ENCODE measurements around the gene GRP. TPM values are rescaled to one million over a fixed set of nuclear protein-coding genes. Genes with fewer than 3 reads are reported as not detected.

Gene GRP
- total and polyA plus RNA-seq, 10 of the 15 experiments (the other 5 are each of a cell fraction or from before 2014, with no cell fraction given): not detected

DNA sequence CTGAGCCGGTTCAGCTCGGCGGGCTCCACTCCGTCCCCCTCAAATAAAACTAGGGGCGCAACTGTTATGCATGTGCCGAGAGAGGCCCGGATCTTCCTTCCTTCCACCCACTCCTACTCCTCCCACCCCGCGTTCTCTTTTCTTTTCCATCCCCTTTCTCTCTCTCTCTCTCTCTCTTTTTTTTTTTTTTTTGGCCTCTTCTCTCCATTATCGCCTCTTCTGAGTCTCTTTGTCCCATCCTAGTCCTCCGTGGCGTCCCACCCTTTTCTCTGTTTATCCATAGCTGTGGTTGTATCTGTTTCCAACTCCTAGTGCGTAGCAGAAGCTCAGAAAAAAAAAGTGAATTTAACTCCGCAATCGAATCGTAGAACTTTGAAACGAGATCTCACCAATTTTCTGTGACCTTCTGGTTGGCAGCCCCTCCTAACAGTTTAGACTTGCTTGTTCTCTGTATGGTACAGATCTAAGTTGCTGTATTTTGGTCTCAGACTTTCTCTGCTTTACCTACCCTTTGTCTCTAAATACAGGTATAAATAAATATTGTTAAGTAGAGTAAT lies 49.7 kb downstream of the GRP start:
- no TSS peak for BruUV-seq (replicated peaks)
- Histone ChIP-seq H3K9me3 (replicated peaks; ENCODE audit: control insufficient read depth, insufficient read depth, low read length) (no peaks in the 10 kb centered on the region; the same call in 2 of the 3 replicates), H3K4me3 (no peak overlapping the region), H3K9ac (ENCODE audit: control insufficient read depth, insufficient read depth, low read length) (no peak overlapping the region), H4K20me1 (ENCODE audit: control insufficient read depth, insufficient read depth) (no peaks in the 10 kb centered on the region), H3K4me1 (ENCODE audit: control insufficient read depth, insufficient read depth, low read length) (no peaks in the 10 kb centered on the region), H3K27me3 (replicated peaks in 1 of 2; ENCODE audit: control insufficient read depth in 2 of 2, insufficient read depth in 2 of 2, low read length in 1 of 2) (peaks cover 21 to 52% of the 10 kb centered on the region in 2 experiments), H2AFZ (ENCODE audit: control insufficient read depth, low read depth, low read length) (no peak overlapping the region), H3K27ac (ENCODE audit: control insufficient read depth, insufficient read depth) (no peak overlapping the region), H3K36me3 (ENCODE audit: control insufficient read depth in 2 of 2, insufficient read depth in 2 of 2, low read length in 1 of 2) (no peaks in the 10 kb centered on the region), H3K4me2 (ENCODE audit: control insufficient read depth, insufficient read depth) (no peak overlapping the region), H3K79me2 (ENCODE audit: control insufficient read depth, insufficient read depth, low read length) (no peaks in the 10 kb centered on the region)
- ATAC-seq (no peak), DNase-seq (ENCODE audit: low read depth, low spot score) (no peak), FAIRE-seq (no peak)
- ChIA-PET POLR2A (no interaction called here), RAD21 (ENCODE audit: unreplicated experiment) (interaction anchor here (1.3 kb wide), 1 partner anchor 185 kb away, joined by 5 read pairs; no protein-coding TSS in a partner anchor), SMC1A (ENCODE audit: uncharacterized antibody, unreplicated experiment) (interaction anchor here (1.3 kb wide), 1 partner anchor 183 kb away, joined by 3 read pairs; no protein-coding TSS in a partner anchor), CTCF (interaction anchor here (0.7 to 1.7 kb wide), 4 partner anchors 21 to 185 kb away, joined by 3 to 5 read pairs (median 3); no protein-coding TSS in a partner anchor)
- no peak for TF ChIP-seq STAT1 (conservative IDR thresholded peaks at IDR 0.05)
- TF ChIP-seq POLR2AphosphoS2 (IDR thresholded peaks at IDR 0.05; ENCODE audit: low read depth, low read length): no peak
- TF ChIP-seq, protein P1, sequence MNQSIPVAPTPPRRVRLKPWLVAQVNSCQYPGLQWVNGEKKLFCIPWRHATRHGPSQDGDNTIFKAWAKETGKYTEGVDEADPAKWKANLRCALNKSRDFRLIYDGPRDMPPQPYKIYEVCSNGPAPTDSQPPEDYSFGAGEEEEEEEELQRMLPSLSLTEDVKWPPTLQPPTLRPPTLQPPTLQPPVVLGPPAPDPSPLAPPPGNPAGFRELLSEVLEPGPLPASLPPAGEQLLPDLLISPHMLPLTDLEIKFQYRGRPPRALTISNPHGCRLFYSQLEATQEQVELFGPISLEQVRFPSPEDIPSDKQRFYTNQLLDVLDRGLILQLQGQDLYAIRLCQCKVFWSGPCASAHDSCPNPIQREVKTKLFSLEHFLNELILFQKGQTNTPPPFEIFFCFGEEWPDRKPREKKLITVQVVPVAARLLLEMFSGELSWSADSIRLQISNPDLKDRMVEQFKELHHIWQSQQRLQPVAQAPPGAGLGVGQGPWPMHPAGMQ (IDR thresholded peaks at IDR 0.05; ENCODE audit: borderline replicate concordance): no peak
- TF ChIP-seq POLR2AphosphoS5 (IDR thresholded peaks at IDR 0.05; ENCODE audit: low read length): no peak
- TF ChIP-seq ZBED1 (IDR thresholded peaks at IDR 0.05; ENCODE audit: borderline replicate concordance): no peak
- TF ChIP-seq KAT2A (conservative IDR thresholded peaks at IDR 0.05; ENCODE audit: control insufficient read depth, low read depth, low read length): no peak
- no peak for TF ChIP-seq EZH2 (IDR thresholded peaks at IDR 0.05; ENCODE audit: borderline replicate concordance, control insufficient read depth, low read depth, low read length)
- TF ChIP-seq MEF2B (IDR thresholded peaks at IDR 0.05; ENCODE audit: partially characterized antibody, poor library complexity, severe bottlenecking): no peak
- no peak for TF ChIP-seq GABPA (IDR thresholded peaks at IDR 0.05; ENCODE audit: low read depth)
- TF ChIP-seq, protein P2, sequence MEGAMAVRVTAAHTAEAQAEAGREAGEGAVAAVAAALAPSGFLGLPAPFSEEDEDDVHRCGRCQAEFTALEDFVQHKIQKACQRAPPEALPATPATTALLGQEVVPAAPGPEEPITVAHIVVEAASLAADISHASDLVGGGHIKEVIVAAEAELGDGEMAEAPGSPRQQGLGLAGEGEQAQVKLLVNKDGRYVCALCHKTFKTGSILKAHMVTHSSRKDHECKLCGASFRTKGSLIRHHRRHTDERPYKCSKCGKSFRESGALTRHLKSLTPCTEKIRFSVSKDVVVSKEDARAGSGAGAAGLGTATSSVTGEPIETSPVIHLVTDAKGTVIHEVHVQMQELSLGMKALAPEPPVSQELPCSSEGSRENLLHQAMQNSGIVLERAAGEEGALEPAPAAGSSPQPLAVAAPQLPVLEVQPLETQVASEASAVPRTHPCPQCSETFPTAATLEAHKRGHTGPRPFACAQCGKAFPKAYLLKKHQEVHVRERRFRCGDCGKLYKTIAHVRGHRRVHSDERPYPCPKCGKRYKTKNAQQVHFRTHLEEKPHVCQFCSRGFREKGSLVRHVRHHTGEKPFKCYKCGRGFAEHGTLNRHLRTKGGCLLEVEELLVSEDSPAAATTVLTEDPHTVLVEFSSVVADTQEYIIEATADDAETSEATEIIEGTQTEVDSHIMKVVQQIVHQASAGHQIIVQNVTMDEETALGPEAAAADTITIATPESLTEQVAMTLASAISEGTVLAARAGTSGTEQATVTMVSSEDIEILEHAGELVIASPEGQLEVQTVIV (IDR thresholded peaks at IDR 0.05; ENCODE audit: borderline replicate concordance, partially characterized antibody): no peak
- no peak for TF ChIP-seq RUNX3 (IDR thresholded peaks at IDR 0.05; ENCODE audit: low read length)
- no peak for TF ChIP-seq SMARCA5 (IDR thresholded peaks at IDR 0.05)
- no peak for TF ChIP-seq CBFB (IDR thresholded peaks at IDR 0.05; ENCODE audit: low read depth)
- no peak for TF ChIP-seq YY1 (IDR thresholded peaks at IDR 0.05; ENCODE audit: low read depth, low read length)
- no peak for TF ChIP-seq CBX5 (IDR thresholded peaks at IDR 0.05; ENCODE audit: low read depth)
- no peak for TF ChIP-seq ZNF207 (IDR thresholded peaks at IDR 0.05; ENCODE audit: borderline replicate concordance)
- TF ChIP-seq EP300 (IDR thresholded peaks at IDR 0.05; ENCODE audit: borderline replicate concordance in 1 of 2, control insufficient read depth in 1 of 2, low read depth in 2 of 2, low read length in 2 of 2): no peak
- no peak for TF ChIP-seq ZNF217 (IDR thresholded peaks at IDR 0.05)
- TF ChIP-seq MXI1 (IDR thresholded peaks at IDR 0.05; ENCODE audit: low read depth, low read length): no peak
- in situ Hi-C loops (cut with MboI) (no loop called here), intact Hi-C loops (cut with micrococcal nuclease; ENCODE audit: unreplicated experiment) (no loop called here)
- WGBS (ENCODE audit: insufficient coverage, insufficient replicate concordance, low lambda C conversion rate, missing lambda C conversion rate): 10% methylated on average over 14 of the region's 17 CpGs
